Muscle of back (tissue), 11 donors: ENCODE measurements around the gene RBSN. TPM values are rescaled to one million over a fixed set of nuclear protein-coding genes. Genes with fewer than 3 reads are reported as not detected.

Experiments
- DNase-seq, 3 donors: peaks; one replicate each; pipeline versions ENCODE4 v3.0.0 to v3.0.0-alpha.2; 2013
- polyA plus RNA-seq, 10 donors: library from polyadenylated mRNA; unstranded; fragments of 120-200 nt; gene quantifications; one replicate each; pipeline ENCODE4 v1.2.1, GENCODE V29; 2013; ENCODE audit not compliant: insufficient read length in 10 of 10

The RBSN gene
- polyA plus RNA-seq, 10 donors = 17.4 to 25.3 (median 23.4) TPM

GRCh38 chr3:15023249-15023648 lies 75.7 kb downstream of the RBSN start:
- no peak for DNase-seq

Other genes with a start within 250 kb of the RBSN start
- 10 to 100 TPM; 25.7 to 43.4 (median 33.8) TPM for gene NR2C2, start 151.6 kb downstream of the RBSN start, polyA plus RNA-seq
- 10 to 100 TPM; 34.6 to 61.7 (median 42.8) TPM for gene MRPS25, start 33.8 kb downstream of the RBSN start, polyA plus RNA-seq
- gene CAPN7, start 107.1 kb upstream of the RBSN start, polyA plus RNA-seq = 10 to 100 TPM; 22.2 to 36.3 (median 27.6) TPM
- 10 to 100 TPM; 25.1 to 53.7 (median 35.4) TPM for gene SH3BP5, start 233.4 kb upstream of the RBSN start, polyA plus RNA-seq